ENCODE measurements around the gene ZNF362.

Gene ZNF362

DNA sequence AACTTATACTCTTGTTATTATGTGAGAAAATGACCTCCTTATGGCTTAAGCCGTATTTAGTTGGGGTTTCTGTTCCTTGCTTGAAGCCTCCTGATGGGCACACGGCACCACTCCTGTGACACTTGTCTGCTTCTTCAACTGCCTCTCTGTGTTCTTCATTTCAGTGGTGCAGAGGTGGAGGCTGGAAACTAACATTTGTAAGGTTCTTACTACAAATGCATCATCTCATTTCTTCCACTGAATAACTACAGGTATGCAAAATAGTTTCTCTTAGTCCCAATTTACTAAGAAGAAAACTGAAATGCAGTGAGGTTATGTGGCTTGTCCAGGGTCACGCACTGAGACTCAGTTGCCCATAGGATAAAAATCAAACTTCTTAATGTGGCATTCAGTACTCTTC is 23.6 kb upstream of the ZNF362 start:
- Histone ChIP-seq H3K27me3 (ENCODE audit: insufficient read depth, poor library complexity, severe bottlenecking) (no peaks in the 10 kb centered on the region), H3K4me3 (replicated peaks; ENCODE audit: insufficient read depth, low read length) (no peak overlapping the region), H3K27ac (replicated peaks) (no peak overlapping the region)
- DNase-seq (ENCODE audit: low read depth in 1 of 2, low spot score in 1 of 2): no peak
- TF ChIP-seq SPI1 (IDR thresholded peaks at IDR 0.05; ENCODE audit: borderline replicate concordance, low read depth): no peak
- TF ChIP-seq, protein P1, sequence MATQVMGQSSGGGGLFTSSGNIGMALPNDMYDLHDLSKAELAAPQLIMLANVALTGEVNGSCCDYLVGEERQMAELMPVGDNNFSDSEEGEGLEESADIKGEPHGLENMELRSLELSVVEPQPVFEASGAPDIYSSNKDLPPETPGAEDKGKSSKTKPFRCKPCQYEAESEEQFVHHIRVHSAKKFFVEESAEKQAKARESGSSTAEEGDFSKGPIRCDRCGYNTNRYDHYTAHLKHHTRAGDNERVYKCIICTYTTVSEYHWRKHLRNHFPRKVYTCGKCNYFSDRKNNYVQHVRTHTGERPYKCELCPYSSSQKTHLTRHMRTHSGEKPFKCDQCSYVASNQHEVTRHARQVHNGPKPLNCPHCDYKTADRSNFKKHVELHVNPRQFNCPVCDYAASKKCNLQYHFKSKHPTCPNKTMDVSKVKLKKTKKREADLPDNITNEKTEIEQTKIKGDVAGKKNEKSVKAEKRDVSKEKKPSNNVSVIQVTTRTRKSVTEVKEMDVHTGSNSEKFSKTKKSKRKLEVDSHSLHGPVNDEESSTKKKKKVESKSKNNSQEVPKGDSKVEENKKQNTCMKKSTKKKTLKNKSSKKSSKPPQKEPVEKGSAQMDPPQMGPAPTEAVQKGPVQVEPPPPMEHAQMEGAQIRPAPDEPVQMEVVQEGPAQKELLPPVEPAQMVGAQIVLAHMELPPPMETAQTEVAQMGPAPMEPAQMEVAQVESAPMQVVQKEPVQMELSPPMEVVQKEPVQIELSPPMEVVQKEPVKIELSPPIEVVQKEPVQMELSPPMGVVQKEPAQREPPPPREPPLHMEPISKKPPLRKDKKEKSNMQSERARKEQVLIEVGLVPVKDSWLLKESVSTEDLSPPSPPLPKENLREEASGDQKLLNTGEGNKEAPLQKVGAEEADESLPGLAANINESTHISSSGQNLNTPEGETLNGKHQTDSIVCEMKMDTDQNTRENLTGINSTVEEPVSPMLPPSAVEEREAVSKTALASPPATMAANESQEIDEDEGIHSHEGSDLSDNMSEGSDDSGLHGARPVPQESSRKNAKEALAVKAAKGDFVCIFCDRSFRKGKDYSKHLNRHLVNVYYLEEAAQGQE (IDR thresholded peaks at IDR 0.05; ENCODE audit: insufficient replicate concordance, low read depth): no peak
- no peak for TF ChIP-seq POLR2AphosphoS5 (IDR thresholded peaks at IDR 0.05; ENCODE audit: low read depth)
- TF ChIP-seq GABPA (IDR thresholded peaks at IDR 0.05; ENCODE audit: low read depth): no peak
- TF ChIP-seq, protein P2, sequence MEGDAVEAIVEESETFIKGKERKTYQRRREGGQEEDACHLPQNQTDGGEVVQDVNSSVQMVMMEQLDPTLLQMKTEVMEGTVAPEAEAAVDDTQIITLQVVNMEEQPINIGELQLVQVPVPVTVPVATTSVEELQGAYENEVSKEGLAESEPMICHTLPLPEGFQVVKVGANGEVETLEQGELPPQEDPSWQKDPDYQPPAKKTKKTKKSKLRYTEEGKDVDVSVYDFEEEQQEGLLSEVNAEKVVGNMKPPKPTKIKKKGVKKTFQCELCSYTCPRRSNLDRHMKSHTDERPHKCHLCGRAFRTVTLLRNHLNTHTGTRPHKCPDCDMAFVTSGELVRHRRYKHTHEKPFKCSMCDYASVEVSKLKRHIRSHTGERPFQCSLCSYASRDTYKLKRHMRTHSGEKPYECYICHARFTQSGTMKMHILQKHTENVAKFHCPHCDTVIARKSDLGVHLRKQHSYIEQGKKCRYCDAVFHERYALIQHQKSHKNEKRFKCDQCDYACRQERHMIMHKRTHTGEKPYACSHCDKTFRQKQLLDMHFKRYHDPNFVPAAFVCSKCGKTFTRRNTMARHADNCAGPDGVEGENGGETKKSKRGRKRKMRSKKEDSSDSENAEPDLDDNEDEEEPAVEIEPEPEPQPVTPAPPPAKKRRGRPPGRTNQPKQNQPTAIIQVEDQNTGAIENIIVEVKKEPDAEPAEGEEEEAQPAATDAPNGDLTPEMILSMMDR (IDR thresholded peaks at IDR 0.05; ENCODE audit: insufficient read depth, low read length): no peak

DNA sequence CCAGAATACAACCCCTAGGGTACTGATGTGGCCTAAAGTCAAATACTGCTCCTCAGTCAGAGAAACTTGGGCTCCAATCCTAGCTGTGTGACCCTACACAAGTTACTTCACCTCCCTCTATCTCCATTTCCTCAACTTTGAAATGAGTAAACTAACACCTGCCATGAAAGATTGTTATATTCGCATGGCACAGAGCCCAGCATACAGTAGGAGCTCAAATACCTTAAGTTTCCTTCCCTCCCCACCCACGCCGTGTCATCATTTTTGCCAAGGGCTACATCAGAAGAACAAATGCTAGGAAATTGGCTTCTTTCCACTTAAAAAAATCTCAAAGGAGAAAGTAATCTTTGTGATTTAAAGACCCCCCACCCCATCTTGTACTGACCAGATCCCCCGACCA is 22.2 kb upstream of the ZNF362 start:
- Histone ChIP-seq H3K27ac (replicated peaks) (no peak overlapping the region), H3K4me3 (replicated peaks; ENCODE audit: insufficient read depth, low read length) (no peak overlapping the region), H3K27me3 (ENCODE audit: insufficient read depth, poor library complexity, severe bottlenecking) (no peaks in the 10 kb centered on the region)
- no peak for DNase-seq (ENCODE audit: low read depth in 1 of 2, low spot score in 1 of 2)
- TF ChIP-seq SPI1 (IDR thresholded peaks at IDR 0.05; ENCODE audit: borderline replicate concordance, low read depth) (no peak), POLR2AphosphoS5 (IDR thresholded peaks at IDR 0.05; ENCODE audit: low read depth) (no peak), GABPA (IDR thresholded peaks at IDR 0.05; ENCODE audit: low read depth) (no peak)
- TF ChIP-seq, protein P1 (IDR thresholded peaks at IDR 0.05; ENCODE audit: insufficient replicate concordance, low read depth): no peak
- TF ChIP-seq, protein P2 (IDR thresholded peaks at IDR 0.05; ENCODE audit: insufficient read depth, low read length): no peak

DNA sequence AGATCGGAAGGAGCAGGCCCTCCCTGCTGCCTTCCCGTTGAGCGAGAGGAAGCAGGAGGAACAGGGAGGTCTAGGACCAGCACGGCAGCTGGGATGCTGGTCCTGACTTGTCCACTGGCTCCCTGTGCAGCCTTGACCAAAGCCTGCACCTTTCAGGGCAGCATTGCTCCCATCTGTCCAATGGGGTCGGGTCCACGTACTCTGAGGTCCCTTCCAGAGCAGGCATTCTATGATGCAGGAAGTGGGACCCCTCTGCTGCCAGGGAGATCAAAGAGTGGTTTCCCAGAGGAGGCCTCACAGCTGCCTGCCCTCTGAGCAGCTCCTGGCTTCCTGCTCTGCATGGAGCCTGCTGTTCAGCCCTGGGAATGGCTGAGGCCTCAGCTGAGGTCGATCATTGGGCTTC is 21.7 kb upstream of the ZNF362 start:
- Histone ChIP-seq H3K27me3 (ENCODE audit: insufficient read depth, poor library complexity, severe bottlenecking) (no peaks in the 10 kb centered on the region), H3K27ac (replicated peaks) (no peak overlapping the region)
- DNase-seq (ENCODE audit: low read depth in 1 of 2, low spot score in 1 of 2): no peak

More for the DNA sequence above, 21.7 kb upstream of the ZNF362 start:
- TF ChIP-seq POLR2AphosphoS5 (IDR thresholded peaks at IDR 0.05; ENCODE audit: low read depth) (no peak), GABPA (IDR thresholded peaks at IDR 0.05; ENCODE audit: low read depth) (no peak), SPI1 (IDR thresholded peaks at IDR 0.05; ENCODE audit: borderline replicate concordance, low read depth) (no peak)
- TF ChIP-seq, protein P2 (IDR thresholded peaks at IDR 0.05; ENCODE audit: insufficient read depth, low read length): no peak
- TF ChIP-seq, protein P1 (IDR thresholded peaks at IDR 0.05; ENCODE audit: insufficient replicate concordance, low read depth): no peak
- no peak overlapping the region for H3K4me3 ChIP-seq (replicated peaks; ENCODE audit: insufficient read depth, low read length)

Data from HL-60 (cell line).